ENCODE results near the gene SCN5A.

- TF ChIP-seq CTCF (IDR thresholded peaks at IDR 0.05) (no peak), POLR2A (IDR thresholded peaks at IDR 0.05) (no peak)
Measured at GRCh38 chr3:38534604-38535003, 114.9 kb downstream of the SCN5A start.
